GM10266 (cell line): ENCODE data around the gene WIF1.

Experiments used
- DNase-seq: peaks from one replicate; pipeline ENCODE4 v3.0.0; 2012; ENCODE audit errors: extremely low spot score
- CTCF ChIP-seq: IDR thresholded peaks from 2 replicates; pipeline ENCODE4 v1.5.1; 2012; ENCODE audit warnings: mild to moderate bottlenecking, low read depth; ENCODE audit not compliant: control insufficient read depth, insufficient read depth; ENCODE audit errors: missing control alignments

Gene WIF1

GRCh38 chr12:65015850-65016249 lies 105.3 kb downstream of the WIF1 start:
- DNase-seq = no peak
- no peak for TF ChIP-seq CTCF

GRCh38 chr12:65014504-65015271 lies 106.4 kb downstream of the WIF1 start:
- no peak for TF ChIP-seq CTCF
- no peak for DNase-seq

- no peak for DNase-seq
- no peak for TF ChIP-seq CTCF
Measured at GRCh38 chr12:65010437-65010836, 110.7 kb downstream of the WIF1 start.

GRCh38 chr12:65005716-65006115 lies 115.4 kb downstream of the WIF1 start:
- TF ChIP-seq CTCF = no peak
- DNase-seq = no peak

GRCh38 chr12:65004270-65004669 lies 116.8 kb downstream of the WIF1 start:
- DNase-seq = no peak
- no peak for TF ChIP-seq CTCF
